Esophagus muscularis mucosa (tissue), 3 donors: ENCODE measurements around the gene TLNRD1.

Experiments used
- EP300 ChIP-seq: sonication (generic); formaldehyde crosslinking; IDR thresholded peaks from one replicate; pipeline ENCODE4 v1.6.1; 2017; ENCODE audit warnings: antibody characterized with exemption
- TF ChIP-seq, protein P1 (sequence below), 3 experiments: fragments of 200-600 bp in 2 of 3; fragments of 450-650 bp in 1 of 3; sonication (generic) in 2 of 3; IDR thresholded peaks; one replicate each; pipeline ENCODE4 v1.5.1; 2017 to 2019; ENCODE audit warnings: antibody characterized with exemption in 3 of 3, mild to moderate bottlenecking in 2 of 3, moderate library complexity in 1 of 3

DNA sequence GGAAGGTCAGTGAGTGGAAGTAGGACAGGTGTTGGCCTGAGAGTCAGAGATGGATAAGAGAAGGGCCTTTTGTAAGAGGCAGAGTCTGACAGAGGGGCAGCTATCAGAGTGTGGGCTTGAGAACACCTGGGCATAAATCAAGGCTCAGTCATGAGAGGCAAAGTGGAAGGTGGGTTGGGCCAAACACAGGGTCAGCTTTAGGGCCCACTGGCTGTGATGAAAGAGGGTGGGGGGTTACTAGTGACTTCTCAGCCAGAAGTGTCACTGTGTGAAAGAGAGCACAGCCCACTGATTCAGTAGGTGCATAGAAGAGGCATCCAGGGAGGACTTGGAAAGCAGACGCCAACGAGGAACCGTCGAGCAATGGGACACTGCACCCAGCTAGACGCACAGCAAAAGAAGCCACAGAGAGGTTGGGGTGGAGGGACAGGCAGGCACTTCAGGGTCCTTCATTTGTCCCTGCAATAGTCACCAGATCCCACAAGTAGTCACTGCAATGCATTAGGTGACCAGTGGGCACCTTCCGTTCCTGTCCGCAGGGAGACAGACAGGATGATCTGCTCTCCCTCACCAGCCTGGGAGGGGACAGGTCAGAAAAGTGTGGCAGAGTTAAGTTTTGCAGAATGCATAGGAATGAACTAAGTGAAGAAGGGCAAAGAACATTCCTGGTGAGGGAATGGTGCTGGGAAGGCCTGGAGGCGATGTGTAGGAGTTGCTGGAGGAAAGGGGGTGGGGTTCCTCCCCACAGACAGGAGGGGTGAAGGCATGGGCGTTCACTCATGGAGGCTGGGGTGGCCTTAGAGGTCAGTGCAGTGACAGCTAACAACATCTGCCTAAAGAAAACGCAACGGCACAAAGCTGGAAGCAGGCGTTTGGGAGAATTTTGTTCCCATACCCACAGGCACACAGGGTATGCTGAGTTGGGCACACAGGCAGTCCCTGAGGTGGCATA is 47.4 kb upstream of the TLNRD1 start:
- TF ChIP-seq, protein P1, sequence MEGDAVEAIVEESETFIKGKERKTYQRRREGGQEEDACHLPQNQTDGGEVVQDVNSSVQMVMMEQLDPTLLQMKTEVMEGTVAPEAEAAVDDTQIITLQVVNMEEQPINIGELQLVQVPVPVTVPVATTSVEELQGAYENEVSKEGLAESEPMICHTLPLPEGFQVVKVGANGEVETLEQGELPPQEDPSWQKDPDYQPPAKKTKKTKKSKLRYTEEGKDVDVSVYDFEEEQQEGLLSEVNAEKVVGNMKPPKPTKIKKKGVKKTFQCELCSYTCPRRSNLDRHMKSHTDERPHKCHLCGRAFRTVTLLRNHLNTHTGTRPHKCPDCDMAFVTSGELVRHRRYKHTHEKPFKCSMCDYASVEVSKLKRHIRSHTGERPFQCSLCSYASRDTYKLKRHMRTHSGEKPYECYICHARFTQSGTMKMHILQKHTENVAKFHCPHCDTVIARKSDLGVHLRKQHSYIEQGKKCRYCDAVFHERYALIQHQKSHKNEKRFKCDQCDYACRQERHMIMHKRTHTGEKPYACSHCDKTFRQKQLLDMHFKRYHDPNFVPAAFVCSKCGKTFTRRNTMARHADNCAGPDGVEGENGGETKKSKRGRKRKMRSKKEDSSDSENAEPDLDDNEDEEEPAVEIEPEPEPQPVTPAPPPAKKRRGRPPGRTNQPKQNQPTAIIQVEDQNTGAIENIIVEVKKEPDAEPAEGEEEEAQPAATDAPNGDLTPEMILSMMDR (IDR thresholded peaks at IDR 0.05), result no peak
- TF ChIP-seq EP300, result no peak
